ENCODE results near the gene ZNF483. TPM values are rescaled to one million over a fixed set of nuclear protein-coding genes. Genes with fewer than 3 reads are reported as not detected.

ZNF483 gene
- total and polyA plus RNA-seq, 9 of the 15 experiments (the other 6 are each of a cell fraction or from before 2014, with no cell fraction given), result 0.04 to 1.0 (median 0.38) TPM

- TF ChIP-seq KDM1A (IDR thresholded peaks at IDR 0.05), result no peak
- peak in 1 of 2 experiments; percentile 59; a peak in 2 of 4 replicates for TF ChIP-seq HDAC1 (IDR thresholded peaks at IDR 0.05)
- no peak for TF ChIP-seq ARID3A (IDR thresholded peaks at IDR 0.05; ENCODE audit: borderline replicate concordance, low read depth, low read length)
- no peak for TF ChIP-seq NFYB (IDR thresholded peaks at IDR 0.05; ENCODE audit: extremely low read depth, insufficient read length)
- no peak for TF ChIP-seq RBM25 (IDR thresholded peaks at IDR 0.05; ENCODE audit: low read depth, low read length, severe bottlenecking)
- peak; percentile 72; the same call in 1 of the 2 replicates for TF ChIP-seq TARDBP (IDR thresholded peaks at IDR 0.05)
- no peak for TF ChIP-seq GATAD2A (IDR thresholded peaks at IDR 0.05)
- no peak for TF ChIP-seq RAD51 (IDR thresholded peaks at IDR 0.05; ENCODE audit: borderline replicate concordance, low read depth)
- TF ChIP-seq ZNF253 (CRISPR knock-in tag; conservative IDR thresholded peaks at IDR 0.05), result no peak
- TF ChIP-seq ZNF77 (CRISPR knock-in tag; IDR thresholded peaks at IDR 0.05), result no peak
- peak; percentile 74 for TF ChIP-seq TBP (optimal IDR thresholded peaks at IDR 0.05; ENCODE audit: low read depth, low read length)
- TF ChIP-seq E2F3 (CRISPR knock-in tag; IDR thresholded peaks at IDR 0.05), result peak; percentile 64; the same call in 1 of the 2 replicates
- TF ChIP-seq RBM15 (IDR thresholded peaks at IDR 0.05; ENCODE audit: insufficient read depth, low read length), result no peak
- no peak for TF ChIP-seq CGGBP1 (CRISPR knock-in tag; IDR thresholded peaks at IDR 0.05)
- no peak for TF ChIP-seq DLX4 (CRISPR knock-in tag; IDR thresholded peaks at IDR 0.05)
- no peak for TF ChIP-seq KAT7 (CRISPR knock-in tag; IDR thresholded peaks at IDR 0.05; ENCODE audit: borderline replicate concordance)
- no peak for TF ChIP-seq MAFF (IDR thresholded peaks at IDR 0.05; ENCODE audit: low read length)
- no peak for TF ChIP-seq CTCFL (IDR thresholded peaks at IDR 0.05; ENCODE audit: borderline replicate concordance, insufficient read depth, low read depth, low read length, poor library complexity, severe bottlenecking)
- no peak for TF ChIP-seq PHTF2 (CRISPR knock-in tag; IDR thresholded peaks at IDR 0.05)
- no peak for TF ChIP-seq ZNF655 (CRISPR knock-in tag; IDR thresholded peaks at IDR 0.05)
- TF ChIP-seq SNIP1 (IDR thresholded peaks at IDR 0.05; ENCODE audit: low read depth), result no peak
- TF ChIP-seq ZNF395 (CRISPR knock-in tag; IDR thresholded peaks at IDR 0.05), result 0 out of 2 replicates have a peak, but pooled peaks have one; percentile 37
These were observed 41.0 kb upstream of the ZNF483 start, which contains the start of gene ECPAS (continued) for GRCh38 chr9:111483858-111484571.

Data from K562 (cell line).